Measurements from ENCODE around the gene ROR2.
A peak's percentile ranks its signal among the peaks of the same experiment; 100 is the strongest.
"Not testable (repeated sequence)": the region's sequence is repeated elsewhere in the genome, so short reads cannot be mapped to it uniquely, and the experiment has no call there.

Gene ROR2

GRCh38 chr9:91814201-91814600, 135.8 kb downstream of the ROR2 start:
- DNase-seq: no peak

GRCh38 chr9:91813176-91813795, 136.7 kb downstream of the ROR2 start:
- no peak for DNase-seq

- DNase-seq: no peak
Measured at GRCh38 chr9:91812191-91812590, 137.8 kb downstream of the ROR2 start.

GRCh38 chr9:91811024-91811909, 138.8 kb downstream of the ROR2 start:
- DNase-seq: no peak

- DNase-seq: no peak
Measured at GRCh38 chr9:91810286-91810905, 139.6 kb downstream of the ROR2 start.

- no peak for DNase-seq
Measured at GRCh38 chr9:91809581-91810285, 140.3 kb downstream of the ROR2 start.

GRCh38 chr9:91807643-91808246, 142.3 kb downstream of the ROR2 start:
- no peak for DNase-seq

GRCh38 chr9:91805031-91805430, 145.0 kb downstream of the ROR2 start:
- DNase-seq: no peak

GRCh38 chr9:91803970-91804752, 145.9 kb downstream of the ROR2 start:
- DNase-seq: no peak

- no peak for DNase-seq
Measured at GRCh38 chr9:91803151-91803940, 146.7 kb downstream of the ROR2 start.

- DNase-seq: no peak
Measured at GRCh38 chr9:91802391-91802790, 147.6 kb downstream of the ROR2 start.

GRCh38 chr9:91800473-91801030, 149.5 kb downstream of the ROR2 start:
- DNase-seq: no peak

GRCh38 chr9:91799113-91799744, 150.8 kb downstream of the ROR2 start:
- DNase-seq: no peak

- peak in 1 of 2 experiments; percentile 68 for DNase-seq
Measured at GRCh38 chr9:91798273-91799112, 151.5 kb downstream of the ROR2 start.

- not testable (repeated sequence) for DNase-seq
Measured at GRCh38 chr9:91797517-91797916, 152.5 kb downstream of the ROR2 start.

- peak in 1 of 2 experiments; percentile 48 for DNase-seq
Measured at GRCh38 chr9:91796516-91796915, 153.5 kb downstream of the ROR2 start.

GRCh38 chr9:91795598-91796241, 154.3 kb downstream of the ROR2 start:
- DNase-seq: no peak

- DNase-seq: not testable (repeated sequence)
Measured at GRCh38 chr9:91793371-91793770, 156.7 kb downstream of the ROR2 start.

GRCh38 chr9:91790917-91791316, 159.1 kb downstream of the ROR2 start:
- no peak for DNase-seq
